ENCODE data around the gene CDH4. TPM values are rescaled to one million over a fixed set of nuclear protein-coding genes. Genes with fewer than 3 reads are reported as not detected.

CDH4 gene
- total and polyA plus RNA-seq, 9 of the 15 experiments (the other 6 are each of a cell fraction or from before 2014, with no cell fraction given) = 0.04 TPM; not detected in 8

- TF ChIP-seq NFRKB (IDR thresholded peaks at IDR 0.05; ENCODE audit: low read depth) (no peak), TRIM28 (IDR thresholded peaks at IDR 0.05) (no peak), LARP7 (IDR thresholded peaks at IDR 0.05) (no peak), RBFOX2 (IDR thresholded peaks at IDR 0.05; ENCODE audit: low read depth, low read length) (no peak), NKRF (IDR thresholded peaks at IDR 0.05; ENCODE audit: borderline replicate concordance) (no peak), MYNN (IDR thresholded peaks at IDR 0.05) (no peak), MYNN (CRISPR knock-in tag; IDR thresholded peaks at IDR 0.05) (no peak), PTTG1 (tag; IDR thresholded peaks at IDR 0.05; ENCODE audit: low read depth) (no peak), TFE3 (CRISPR knock-in tag; IDR thresholded peaks at IDR 0.05) (no peak), TAF1 (IDR thresholded peaks at IDR 0.05; ENCODE audit: control insufficient read depth, extremely low read depth, insufficient read depth, low read length, severe bottlenecking) (no peak), CGGBP1 (CRISPR knock-in tag; IDR thresholded peaks at IDR 0.05) (no peak)
These were observed 305.6 kb downstream of the CDH4 start (continued) for GRCh38 chr20:61557621-61558020.
